ENCODE data around the gene ZFPL1. TPM values are rescaled to one million over a fixed set of nuclear protein-coding genes. Genes with fewer than 3 reads are reported as not detected.

ZFPL1 gene
- total and polyA plus RNA-seq, 2 donors (not counting 3 experiments of a cell fraction or from before 2014, with no cell fraction given), result 37.6 to 139 TPM

GRCh38 chr11:65067446-65067845 is 16.6 kb upstream of the ZFPL1 start:
- DNase-seq (ENCODE audit: low read depth, low spot score), result no peak
- Histone ChIP-seq H3K4me1 (ENCODE audit: control insufficient read depth, extremely low read depth, insufficient read depth, low read length) (no peaks in the 10 kb centered on the region), H3K9ac (replicated peaks; ENCODE audit: extremely low read depth, insufficient read depth, low read length) (no peak overlapping the region), H3K9me1 (replicated peaks; ENCODE audit: control insufficient read depth, extremely low read depth, insufficient read depth, low read length) (no peaks in the 10 kb centered on the region), H3K4me3 (replicated peaks in 1 of 3; ENCODE audit: insufficient read depth in 1 of 3, low read depth in 1 of 3, low read length in 3 of 3) (no peak overlapping the region), H3K27ac (ENCODE audit: insufficient read depth, low read depth, low read length) (no peak overlapping the region), H3K4me2 (ENCODE audit: insufficient read depth, low read length) (no peak overlapping the region), H3K79me2 (ENCODE audit: control insufficient read depth, insufficient read depth, low read length) (no peaks in the 10 kb centered on the region), H3K27me3 (ENCODE audit: control insufficient read depth in 2 of 2, insufficient read depth in 2 of 2, low read length in 2 of 2) (no peaks in the 10 kb centered on the region), H3K9me3 (replicated peaks; ENCODE audit: control insufficient read depth, insufficient read depth, low read length) (no peaks in the 10 kb centered on the region), H3K36me3 (ENCODE audit: control insufficient read depth in 2 of 2, extremely low read depth in 1 of 2, insufficient read depth in 2 of 2, low read length in 2 of 2) (no peaks in the 10 kb centered on the region), H4K20me1 (replicated peaks; ENCODE audit: control insufficient read depth, extremely low read depth, insufficient read depth, low read length) (no peaks in the 10 kb centered on the region), H2AFZ (ENCODE audit: low read depth, low read length) (no peak overlapping the region)
- ChIA-PET CTCF (interaction anchor here (1.0 kb wide), 1 partner anchor 9 kb away, joined by 3 read pairs; the partner anchor contains the start of gene NAALADL1), POLR2A (no interaction called here)
- dilution Hi-C loops (cut with MboI; ENCODE audit: extremely low pct_ligation_motif_present, low sequenced_read_pairs), result no loop called here
- BruUV-seq (replicated peaks), result no TSS peak
- FAIRE-seq, result no peak
- intact Hi-C loops (cut with micrococcal nuclease), result no loop called here
- TF ChIP-seq MYC (IDR thresholded peaks at IDR 0.05; ENCODE audit: low read depth, low read length) (no peak), JUN (IDR thresholded peaks at IDR 0.05; ENCODE audit: borderline replicate concordance, insufficient read depth, insufficient read length, low read depth) (no peak), POLR2AphosphoS5 (IDR thresholded peaks at IDR 0.05; ENCODE audit: insufficient read depth, low read depth, low read length) (no peak), FOS (IDR thresholded peaks at IDR 0.05; ENCODE audit: borderline replicate concordance, insufficient read depth, low read length) (no peak), GATA2 (IDR thresholded peaks at IDR 0.05; ENCODE audit: insufficient read depth, insufficient read length, low read depth, low read length) (no peak), CTCF (IDR thresholded peaks at IDR 0.05; ENCODE audit: extremely low read depth in 1 of 2, insufficient read depth in 1 of 2, low read depth in 1 of 2, low read length in 2 of 2) (no peak)

GRCh38 chr11:65069217-65069616 is 14.8 kb upstream of the ZFPL1 start:
- TF ChIP-seq GATA2 (IDR thresholded peaks at IDR 0.05; ENCODE audit: insufficient read depth, insufficient read length, low read depth, low read length) (no peak), POLR2AphosphoS5 (IDR thresholded peaks at IDR 0.05; ENCODE audit: insufficient read depth, low read depth, low read length) (no peak), POLR2A (IDR thresholded peaks at IDR 0.05; ENCODE audit: low read depth, low read length) (no peak), FOS (IDR thresholded peaks at IDR 0.05; ENCODE audit: borderline replicate concordance, insufficient read depth, low read length) (no peak), CTCF (IDR thresholded peaks at IDR 0.05; ENCODE audit: extremely low read depth in 1 of 2, insufficient read depth in 1 of 2, low read depth in 1 of 2, low read length in 2 of 2) (no peak), MYC (IDR thresholded peaks at IDR 0.05; ENCODE audit: low read depth, low read length) (no peak), JUN (IDR thresholded peaks at IDR 0.05; ENCODE audit: borderline replicate concordance, insufficient read depth, insufficient read length, low read depth) (no peak), MAX (IDR thresholded peaks at IDR 0.05; ENCODE audit: insufficient read depth, insufficient read length) (no peak), EZH2 (IDR thresholded peaks at IDR 0.05; ENCODE audit: borderline replicate concordance, low read depth, low read length, severe bottlenecking) (no peak)
- intact Hi-C loops (cut with micrococcal nuclease), result no loop called here
- no peaks in the 10 kb centered on the region for H3K4me1 ChIP-seq (ENCODE audit: control insufficient read depth, extremely low read depth, insufficient read depth, low read length)
- DNase-seq (ENCODE audit: low read depth, low spot score), result no peak
- no peaks in the 10 kb centered on the region for H3K9me3 ChIP-seq (replicated peaks; ENCODE audit: control insufficient read depth, insufficient read depth, low read length)
- no peak overlapping the region for H2AFZ ChIP-seq (ENCODE audit: low read depth, low read length)
- dilution Hi-C loops (cut with MboI; ENCODE audit: extremely low pct_ligation_motif_present, low sequenced_read_pairs), result no loop called here
- FAIRE-seq, result no peak
- no peaks in the 10 kb centered on the region for H3K79me2 ChIP-seq (ENCODE audit: control insufficient read depth, insufficient read depth, low read length)
- no peaks in the 10 kb centered on the region for H3K27me3 ChIP-seq (ENCODE audit: control insufficient read depth in 2 of 2, insufficient read depth in 2 of 2, low read length in 2 of 2)
- H4K20me1 ChIP-seq (replicated peaks; ENCODE audit: control insufficient read depth, extremely low read depth, insufficient read depth, low read length), result no peaks in the 10 kb centered on the region
- no peak overlapping the region for H3K4me2 ChIP-seq (ENCODE audit: insufficient read depth, low read length)
- no peak overlapping the region for H3K4me3 ChIP-seq (replicated peaks in 1 of 3; ENCODE audit: insufficient read depth in 1 of 3, low read depth in 1 of 3, low read length in 3 of 3)
- ChIA-PET POLR2A (no interaction called here), CTCF (interaction anchor here (1.1 kb wide), 1 partner anchor 13 kb away, joined by 4 read pairs; no protein-coding TSS in a partner anchor)
- H3K36me3 ChIP-seq (ENCODE audit: control insufficient read depth in 2 of 2, extremely low read depth in 1 of 2, insufficient read depth in 2 of 2, low read length in 2 of 2), result no peaks in the 10 kb centered on the region
- no peaks in the 10 kb centered on the region for H3K9me1 ChIP-seq (replicated peaks; ENCODE audit: control insufficient read depth, extremely low read depth, insufficient read depth, low read length)
- no peak overlapping the region for H3K9ac ChIP-seq (replicated peaks; ENCODE audit: extremely low read depth, insufficient read depth, low read length)
- no TSS peak for BruUV-seq (replicated peaks)
- no peak overlapping the region for H3K27ac ChIP-seq (ENCODE audit: insufficient read depth, low read depth, low read length)

Data from endothelial cell of umbilical vein (primary cell).